Measurements from ENCODE around the gene ACOT6.
"Not testable (repeated sequence)": the region's sequence is repeated elsewhere in the genome, so short reads cannot be mapped to it uniquely, and the experiment has no call there.

ACOT6 gene

GRCh38 chr14:73612339-73613045, at the start of gene ACOT6:
TSS of gene ACOT6 (plus strand) at chr14:73612517. CDS start at chr14:73612572, 55 bp downstream.
- FAIRE-seq = no peak

- not testable (repeated sequence) for FAIRE-seq
Measured at GRCh38 chr14:73562696-73563095, 49.6 kb upstream of the ACOT6 start.

GRCh38 chr14:73566431-73566830, 45.9 kb upstream of the ACOT6 start:
- FAIRE-seq = not testable (repeated sequence)

GRCh38 chr14:73566935-73567334, 45.4 kb upstream of the ACOT6 start:
- not testable (repeated sequence) for FAIRE-seq

- no peak for FAIRE-seq
Measured at GRCh38 chr14:73567358-73567757, 45.0 kb upstream of the ACOT6 start.

- FAIRE-seq = no peak
Measured at GRCh38 chr14:73567951-73568885, 44.1 kb upstream of the ACOT6 start.

GRCh38 chr14:73568886-73569184, 43.5 kb upstream of the ACOT6 start:
- FAIRE-seq = not testable (repeated sequence)

- not testable (repeated sequence) for FAIRE-seq
Measured at GRCh38 chr14:73569185-73569958, 42.9 kb upstream of the ACOT6 start, which contains the start of gene ACOT2. TSS of gene ACOT2 (plus strand) at chr14:73569213. CDS start at chr14:73569241, 28 bp downstream.

- FAIRE-seq = not testable (repeated sequence)
Measured at GRCh38 chr14:73570913-73571312, 41.4 kb upstream of the ACOT6 start.

GRCh38 chr14:73573034-73573433, 39.3 kb upstream of the ACOT6 start:
- FAIRE-seq = not testable (repeated sequence)

GRCh38 chr14:73573740-73574139, 38.6 kb upstream of the ACOT6 start:
- not testable (repeated sequence) for FAIRE-seq

- not testable (repeated sequence) for FAIRE-seq
Measured at GRCh38 chr14:73574251-73574650, 38.1 kb upstream of the ACOT6 start.

GRCh38 chr14:73576391-73576790, 35.9 kb upstream of the ACOT6 start:
- no peak for FAIRE-seq

GRCh38 chr14:73577214-73577613, 35.1 kb upstream of the ACOT6 start:
- FAIRE-seq = not testable (repeated sequence)

- FAIRE-seq = not testable (repeated sequence)
Measured at GRCh38 chr14:73582102-73582979, 30.0 kb upstream of the ACOT6 start.

- FAIRE-seq = no peak
Measured at GRCh38 chr14:73588695-73589094, 23.6 kb upstream of the ACOT6 start.

- no peak for FAIRE-seq
Measured at GRCh38 chr14:73589116-73589515, 23.2 kb upstream of the ACOT6 start.

GRCh38 chr14:73590673-73591004, 21.7 kb upstream of the ACOT6 start:
- not testable (repeated sequence) for FAIRE-seq

- no peak for FAIRE-seq
Measured at GRCh38 chr14:73591690-73592449, 20.4 kb upstream of the ACOT6 start, which contains the start of gene ACOT4. TSS of gene ACOT4 (plus strand) at chr14:73591873. CDS start at chr14:73591960, 87 bp downstream.

GRCh38 chr14:73594491-73594890, 17.8 kb upstream of the ACOT6 start:
- no peak for FAIRE-seq

- FAIRE-seq = no peak
Measured at GRCh38 chr14:73599499-73599898, 12.8 kb upstream of the ACOT6 start.

All from colon (tissue), 2 donors.